ENCODE data around the gene DOCK9. TPM values are rescaled to one million over a fixed set of nuclear protein-coding genes. Genes with fewer than 3 reads are reported as not detected.

The DOCK9 gene
- total RNA-seq, 6 experiments from 2014 or later: 21.8 to 30.5 (median 25.5) TPM

- DNase-seq: no peak
- Mint-ChIP-seq H3K4me3 (no peak overlapping the region), H3K36me3 (ENCODE audit: low read depth) (peaks cover 24% of the 10 kb centered on the region), H3K27ac (no peak overlapping the region), H3K4me1 (ENCODE audit: low read depth) (peaks cover 10% of the 10 kb centered on the region; the same call in 1 of the 2 replicates), H3K27me3 (ENCODE audit: insufficient read depth) (no peaks in the 10 kb centered on the region; the same call in 1 of the 2 replicates), H3K9me3 (no peaks in the 10 kb centered on the region)
- no peak for TF ChIP-seq CTCF (IDR thresholded peaks at IDR 0.05)
Measured at GRCh38 chr13:98883998-98884397, 93.9 kb downstream of the DOCK9 start.

GRCh38 chr13:98881390-98881789, 96.5 kb downstream of the DOCK9 start:
- H3K36me3 Mint-ChIP-seq (ENCODE audit: low read depth): peaks cover 25% of the 10 kb centered on the region
- no peaks in the 10 kb centered on the region; the same call in 1 of the 2 replicates for H3K27me3 Mint-ChIP-seq (ENCODE audit: insufficient read depth)
- peaks cover 10% of the 10 kb centered on the region; the same call in 1 of the 2 replicates for H3K4me1 Mint-ChIP-seq (ENCODE audit: low read depth)
- no peak overlapping the region for H3K27ac Mint-ChIP-seq
- no peaks in the 10 kb centered on the region for H3K9me3 Mint-ChIP-seq
- H3K4me3 Mint-ChIP-seq: no peak overlapping the region
- no peak for DNase-seq
- no peak for TF ChIP-seq CTCF (IDR thresholded peaks at IDR 0.05)

- Mint-ChIP-seq H3K36me3 (ENCODE audit: low read depth) (peaks cover 25% of the 10 kb centered on the region), H3K4me3 (no peak overlapping the region)
Measured at GRCh38 chr13:98880677-98881076, 97.2 kb downstream of the DOCK9 start.

GRCh38 chr13:98879957-98880356, 97.9 kb downstream of the DOCK9 start:
- H3K27me3 Mint-ChIP-seq (ENCODE audit: insufficient read depth): no peaks in the 10 kb centered on the region; the same call in 1 of the 2 replicates
- H3K9me3 Mint-ChIP-seq: no peaks in the 10 kb centered on the region
- H3K4me1 Mint-ChIP-seq (ENCODE audit: low read depth): peaks cover 10% of the 10 kb centered on the region; the same call in 1 of the 2 replicates
- no peak for TF ChIP-seq CTCF (IDR thresholded peaks at IDR 0.05)
- H3K36me3 Mint-ChIP-seq (ENCODE audit: low read depth): peaks cover 28% of the 10 kb centered on the region
- no peak overlapping the region for H3K4me3 Mint-ChIP-seq
- no peak overlapping the region for H3K27ac Mint-ChIP-seq
- DNase-seq: no peak

More at GRCh38 chr13:98880677-98881076, 97.2 kb downstream of the DOCK9 start:
- DNase-seq: no peak
- H3K4me1 Mint-ChIP-seq (ENCODE audit: low read depth): peaks cover 10% of the 10 kb centered on the region; the same call in 1 of the 2 replicates
- TF ChIP-seq CTCF (IDR thresholded peaks at IDR 0.05): no peak
- no peaks in the 10 kb centered on the region for H3K9me3 Mint-ChIP-seq
- no peaks in the 10 kb centered on the region; the same call in 1 of the 2 replicates for H3K27me3 Mint-ChIP-seq (ENCODE audit: insufficient read depth)
- no peak overlapping the region for H3K27ac Mint-ChIP-seq

GRCh38 chr13:98879127-98879520, 98.7 kb downstream of the DOCK9 start:
- Mint-ChIP-seq H3K36me3 (ENCODE audit: low read depth) (peaks cover 36% of the 10 kb centered on the region), H3K27me3 (ENCODE audit: insufficient read depth) (no peaks in the 10 kb centered on the region; the same call in 1 of the 2 replicates), H3K4me1 (ENCODE audit: low read depth) (peaks cover 10% of the 10 kb centered on the region; the same call in 1 of the 2 replicates)

More at GRCh38 chr13:98879127-98879520, 98.7 kb downstream of the DOCK9 start:
- no peak overlapping the region for H3K4me3 Mint-ChIP-seq
- no peaks in the 10 kb centered on the region for H3K9me3 Mint-ChIP-seq
- 0 out of 2 replicates have a peak, but pooled peaks have one; percentile 24 for TF ChIP-seq CTCF (IDR thresholded peaks at IDR 0.05)
- no peak overlapping the region for H3K27ac Mint-ChIP-seq
- no peak for DNase-seq

Data from HFFc6 (cell line).